HepG2 (cell line): ENCODE measurements around the gene RPS27A. TPM values are rescaled to one million over a fixed set of nuclear protein-coding genes. Genes with fewer than 3 reads are reported as not detected.

ENCODE experiments used
- CEBPZ ChIP-seq: IDR thresholded peaks from 2 replicates; pipeline ENCODE4 v1.6.1; 2012; ENCODE audit warnings: low read length, improper control_type of control experiment
- FOSL2 ChIP-seq: sonication (generic); formaldehyde crosslinking; IDR thresholded peaks from 2 replicates; pipeline ENCODE4 v1.4.0; 2020; ENCODE audit warnings: missing genetic modification reagents
- HINFP ChIP-seq: sonication (generic); formaldehyde crosslinking; IDR thresholded peaks from 2 replicates; pipeline ENCODE4 v1.4.0; 2020; ENCODE audit warnings: low read depth, mild to moderate bottlenecking, missing genetic modification reagents
- KDM2A ChIP-seq: sonication (generic); formaldehyde crosslinking; IDR thresholded peaks from 2 replicates; pipeline ENCODE4 v1.4.0; 2020; ENCODE audit warnings: low read depth, missing genetic modification reagents, borderline replicate concordance
- SMARCE1 ChIP-seq: fragments of 450-650 bp; IDR thresholded peaks from 2 replicates; pipeline ENCODE4 v1.6.1; 2017; ENCODE audit warnings: borderline replicate concordance
- TAF15 ChIP-seq: fragments of 200-400 bp; formaldehyde crosslinking; IDR thresholded peaks from one replicate; pipeline ENCODE4 v1.6.1; 2018; ENCODE audit warnings: mild to moderate bottlenecking, low read depth, low read length; ENCODE audit not compliant: poor library complexity, severe bottlenecking
- TFAP4 ChIP-seq: sonication (generic); IDR thresholded peaks from 2 replicates; pipeline ENCODE4 v1.6.1; 2016; ENCODE audit warnings: low read depth, borderline replicate concordance
- ZBTB46 ChIP-seq: sonication (generic); formaldehyde crosslinking; IDR thresholded peaks from 2 replicates; pipeline ENCODE4 v1.4.0; 2020; ENCODE audit warnings: mild to moderate bottlenecking, missing genetic modification reagents, borderline replicate concordance
- ZBTB7A ChIP-seq: sonication (generic); formaldehyde crosslinking; IDR thresholded peaks from 2 replicates; pipeline ENCODE4 v1.8.0; 2022; ENCODE audit warnings: mild to moderate bottlenecking, missing genetic modification reagents
- ZNF224 ChIP-seq: sonication (generic); formaldehyde crosslinking; IDR thresholded peaks from 2 replicates; pipeline ENCODE4 v1.5.0; 2020; ENCODE audit warnings: mild to moderate bottlenecking, missing genetic modification reagents
- ZNF646 ChIP-seq: sonication (generic); formaldehyde crosslinking; IDR thresholded peaks from 2 replicates; pipeline ENCODE4 v1.9.0; 2021; ENCODE audit warnings: mild to moderate bottlenecking, missing genetic modification reagents
- ZNF660 ChIP-seq: sonication (generic); formaldehyde crosslinking; IDR thresholded peaks from 2 replicates; pipeline ENCODE4 v1.5.1; 2020; ENCODE audit warnings: mild to moderate bottlenecking, low read depth, missing genetic modification reagents, borderline replicate concordance
- ZNF775 ChIP-seq: sonication (generic); formaldehyde crosslinking; IDR thresholded peaks from 2 replicates; pipeline ENCODE4 v1.4.0; 2020; ENCODE audit warnings: missing genetic modification reagents, mild to moderate bottlenecking, moderate library complexity, borderline replicate concordance
- polyA plus RNA-seq, 8 experiments: library from polyadenylated mRNA; depleted of rRNA in 3 of 8; stranded (reverse) in 7 of 8; unstranded in 1 of 8; fragments of >200 nt; fragmentation: Illumina TruSeq in 4 of 8; extraction: Trizol in 4 of 8; gene quantifications; 2 replicates each; pipeline versions ENCODE4 v1.2.1 to v1.2.3, GENCODE V29; 2011 to 2016; ENCODE audit warnings: low read depth in 4 of 8, missing spikeins in 1 of 8, mixed read lengths in 1 of 8; ENCODE audit not compliant: insufficient read depth in 1 of 8
- total RNA-seq, 5 experiments: library from RNA; depleted of rRNA; stranded (reverse); fragments of >200 nt; fragmentation: Illumina TruSeq; extraction: Trizol; gene quantifications; 2 replicates each; pipeline ENCODE4 v1.2.3, GENCODE V29; 2016; ENCODE audit warnings: low read depth in 1 of 5

The RPS27A gene
- total and polyA plus RNA-seq, 2 of the 13 experiments (the other 11 are each of a cell fraction or from before 2014, with no cell fraction given), result 2,779 to 3,269 TPM

- TF ChIP-seq HINFP (CRISPR knock-in tag), result peak; percentile 98
- TF ChIP-seq FOSL2 (CRISPR knock-in tag), result peak; percentile 62
- no peak for TF ChIP-seq SMARCE1
- TF ChIP-seq TAF15, result peak; percentile 69
- TF ChIP-seq ZBTB46 (CRISPR knock-in tag), result no peak
- no peak for TF ChIP-seq ZNF775 (CRISPR knock-in tag)
- no peak for TF ChIP-seq ZNF660 (CRISPR knock-in tag)
- TF ChIP-seq KDM2A (CRISPR knock-in tag), result peak; percentile 100
- peak; percentile 46; the same call in 1 of the 2 replicates for TF ChIP-seq TFAP4
- TF ChIP-seq ZNF646 (CRISPR knock-in tag), result no peak
- TF ChIP-seq ZBTB7A, result peak; percentile 78; the same call in 1 of the 2 replicates
- TF ChIP-seq CEBPZ, result no peak
- peak; percentile 88 for TF ChIP-seq ZNF224 (CRISPR knock-in tag)
Measured at GRCh38 chr2:55282110-55282917, 49.8 kb downstream of the RPS27A start (continued).
